ENCODE data around the gene RANBP3L. TPM values are rescaled to one million over a fixed set of nuclear protein-coding genes. Genes with fewer than 3 reads are reported as not detected.

Gene RANBP3L
- total and polyA plus RNA-seq, 5 experiments from 2014 or later = 0.06 TPM; not detected in 4

DNA sequence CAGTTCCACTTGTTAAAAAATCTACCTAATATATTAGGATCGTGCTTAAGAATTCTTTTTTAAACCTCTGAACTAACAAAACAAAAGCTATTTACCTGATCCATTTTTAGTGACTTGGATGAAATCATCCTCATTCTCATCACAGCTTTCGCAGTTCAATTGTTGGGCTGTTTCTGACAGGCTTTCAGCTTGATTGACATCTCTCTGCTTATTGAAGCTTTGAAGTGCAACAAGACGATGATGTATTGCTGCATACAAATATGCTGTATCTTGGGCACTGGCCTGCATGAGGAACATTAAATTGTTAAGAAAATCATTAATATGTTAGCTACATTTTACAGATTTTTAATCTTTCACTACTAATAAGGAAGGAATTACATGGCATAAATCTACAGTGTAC is 50.5 kb downstream of the RANBP3L start:
- no peak overlapping the region for H3K27ac Mint-ChIP-seq
- no peak for DNase-seq
- peaks cover 0 to 5% (median 0%) of the 10 kb centered on the region in 5 donors for H3K27me3 Mint-ChIP-seq
- POLR2A ChIA-PET = no interaction called here
- no peaks in the 10 kb centered on the region for H3K4me1 Mint-ChIP-seq
- ATAC-seq = no peak
- H3K36me3 Mint-ChIP-seq = no peaks in the 10 kb centered on the region
- H3K4me3 Mint-ChIP-seq = no peak overlapping the region
- H3K9me3 Mint-ChIP-seq = no peaks in the 10 kb centered on the region

DNA sequence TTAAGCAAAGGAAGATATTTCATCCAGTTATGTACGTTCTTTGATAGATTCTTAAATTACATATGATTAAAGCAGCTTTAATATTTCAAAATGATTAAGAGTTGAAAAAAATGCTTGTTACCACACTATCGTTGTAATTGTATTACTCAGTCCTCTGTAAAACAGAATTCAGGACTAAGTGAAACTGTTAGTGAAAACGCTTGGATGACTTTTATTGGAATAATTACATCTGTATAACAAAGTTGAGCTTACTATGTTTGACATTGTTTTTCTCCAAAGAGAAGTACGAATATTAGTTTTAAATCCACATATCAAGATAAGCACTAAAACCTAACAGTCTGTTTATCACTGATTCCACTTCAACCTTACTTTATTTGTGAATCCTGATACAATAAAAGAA is 51.3 kb downstream of the RANBP3L start:
- ATAC-seq = no peak
- Mint-ChIP-seq H3K36me3 (no peaks in the 10 kb centered on the region), H3K4me3 (no peak overlapping the region), H3K9me3 (no peaks in the 10 kb centered on the region), H3K4me1 (no peaks in the 10 kb centered on the region), H3K27me3 (peaks cover 0 to 5% (median 0%) of the 10 kb centered on the region in 5 donors), H3K27ac (no peak overlapping the region)
- POLR2A ChIA-PET = no interaction called here
- DNase-seq = no peak

DNA sequence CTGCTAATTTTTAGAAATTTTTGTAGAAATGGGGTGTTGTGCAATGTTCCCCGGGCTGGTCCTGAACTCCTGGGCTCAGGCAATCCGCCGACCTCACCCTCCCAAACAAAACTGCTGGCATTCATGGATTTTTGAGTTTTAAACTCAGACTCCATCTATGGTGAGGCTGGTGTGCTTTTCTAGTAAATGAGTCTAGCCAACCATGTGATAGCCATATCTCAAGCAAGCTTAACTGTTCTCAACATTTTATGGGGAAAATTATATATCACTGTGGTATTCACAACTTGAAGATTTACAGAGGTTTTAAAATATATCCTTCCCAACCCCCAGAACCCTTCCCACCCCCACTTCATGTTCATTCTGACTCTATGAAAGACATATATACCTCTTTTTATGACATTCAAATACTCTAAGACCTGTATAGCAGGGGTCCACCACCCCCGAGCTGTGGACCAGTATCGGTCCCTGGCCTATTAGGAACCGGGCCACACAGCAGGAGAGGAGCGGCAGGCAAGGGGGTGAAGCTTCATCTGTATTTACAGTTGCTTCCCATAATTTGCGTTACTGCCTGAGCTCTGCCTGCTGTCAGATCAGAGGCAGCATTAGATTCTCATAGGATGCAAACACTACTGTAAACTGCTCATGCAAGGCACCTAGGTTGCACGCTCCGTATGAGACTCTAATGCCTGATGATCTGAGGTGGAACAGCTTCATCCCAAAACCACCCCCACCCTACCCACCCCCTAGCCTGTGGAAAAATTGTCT is 55.5 kb downstream of the RANBP3L start:
- H3K4me3 Mint-ChIP-seq = no peak overlapping the region
- peaks cover 12 to 26% (median 19%) of the 10 kb centered on the region in 4 donors for H3K4me1 Mint-ChIP-seq
- no peaks in the 10 kb centered on the region for H3K36me3 Mint-ChIP-seq
- POLR2A ChIA-PET = no interaction called here
- DNase-seq (no peak), ATAC-seq (no peak)
- no peaks in the 10 kb centered on the region for H3K27me3 Mint-ChIP-seq
- no peaks in the 10 kb centered on the region for H3K9me3 Mint-ChIP-seq
- H3K27ac Mint-ChIP-seq = no peak overlapping the region

DNA sequence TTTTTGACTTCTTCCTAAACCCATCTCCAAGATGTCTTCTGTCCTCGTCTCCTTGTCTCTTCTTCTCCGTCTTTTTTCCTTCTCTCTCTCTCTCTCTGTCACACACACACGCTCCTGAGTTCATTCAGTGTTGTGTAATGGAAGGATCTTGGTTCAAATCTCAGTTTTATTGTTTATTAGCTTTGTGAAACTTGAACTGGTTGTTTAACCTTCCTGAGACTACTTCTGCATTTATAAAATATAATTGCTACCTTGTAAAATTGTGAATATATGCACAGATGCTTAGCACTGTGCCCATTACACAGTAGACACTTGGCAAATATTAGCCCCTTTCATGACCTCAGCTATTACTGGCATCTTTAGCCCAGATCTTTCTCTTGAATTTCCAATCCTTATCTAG is 57.6 kb downstream of the RANBP3L start:
- no peaks in the 10 kb centered on the region for H3K9me3 Mint-ChIP-seq
- H3K4me3 Mint-ChIP-seq = peak overlapping the region in 9 of 10 donors; percentile 10 to 94 (median 89)
- POLR2A ChIA-PET = no interaction called here
- DNase-seq (no peak), ATAC-seq (no peak)
- peaks cover 21 to 43% (median 35%) of the 10 kb centered on the region in 4 donors for H3K4me1 Mint-ChIP-seq
- H3K36me3 Mint-ChIP-seq = no peaks in the 10 kb centered on the region
- H3K27ac Mint-ChIP-seq = peak overlapping the region in 9 of 10 donors; percentile 1 to 97 (median 78)
- H3K27me3 Mint-ChIP-seq = no peaks in the 10 kb centered on the region

DNA sequence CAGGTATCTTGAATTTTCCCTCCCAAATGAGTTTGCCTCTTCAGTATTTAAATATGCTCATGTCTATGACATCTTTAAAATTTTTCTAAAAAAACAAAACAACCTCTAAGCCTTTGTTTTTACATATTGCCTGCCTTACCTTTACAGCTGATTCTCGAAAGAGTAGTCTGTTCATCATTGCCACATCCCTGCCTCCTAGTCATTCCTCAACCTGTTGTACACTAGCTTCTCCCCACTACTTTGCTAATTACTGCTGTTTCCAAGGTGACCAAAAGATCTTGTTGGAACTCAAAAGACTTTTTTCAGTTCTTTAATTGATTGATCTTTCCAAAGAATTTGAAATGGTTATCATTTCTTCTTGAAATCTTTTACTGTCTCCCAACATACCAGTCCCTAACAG is 58.0 kb downstream of the RANBP3L start:
- Mint-ChIP-seq H3K4me1 (peaks cover 24 to 48% (median 39%) of the 10 kb centered on the region in 4 donors), H3K9me3 (no peaks in the 10 kb centered on the region), H3K27ac (peak overlapping the region in 9 of 10 donors; percentile 1 to 97 (median 94)), H3K36me3 (no peaks in the 10 kb centered on the region), H3K4me3 (peak overlapping the region; percentile 20 to 95 (median 93)), H3K27me3 (no peaks in the 10 kb centered on the region)
- ATAC-seq (no peak), DNase-seq (no peak)
- POLR2A ChIA-PET = interaction anchor here (3.2 kb wide), 1 partner anchor 92 kb away, joined by 41 read pairs; the partner anchor contains the start of genes LMBRD2 and SKP2

DNA sequence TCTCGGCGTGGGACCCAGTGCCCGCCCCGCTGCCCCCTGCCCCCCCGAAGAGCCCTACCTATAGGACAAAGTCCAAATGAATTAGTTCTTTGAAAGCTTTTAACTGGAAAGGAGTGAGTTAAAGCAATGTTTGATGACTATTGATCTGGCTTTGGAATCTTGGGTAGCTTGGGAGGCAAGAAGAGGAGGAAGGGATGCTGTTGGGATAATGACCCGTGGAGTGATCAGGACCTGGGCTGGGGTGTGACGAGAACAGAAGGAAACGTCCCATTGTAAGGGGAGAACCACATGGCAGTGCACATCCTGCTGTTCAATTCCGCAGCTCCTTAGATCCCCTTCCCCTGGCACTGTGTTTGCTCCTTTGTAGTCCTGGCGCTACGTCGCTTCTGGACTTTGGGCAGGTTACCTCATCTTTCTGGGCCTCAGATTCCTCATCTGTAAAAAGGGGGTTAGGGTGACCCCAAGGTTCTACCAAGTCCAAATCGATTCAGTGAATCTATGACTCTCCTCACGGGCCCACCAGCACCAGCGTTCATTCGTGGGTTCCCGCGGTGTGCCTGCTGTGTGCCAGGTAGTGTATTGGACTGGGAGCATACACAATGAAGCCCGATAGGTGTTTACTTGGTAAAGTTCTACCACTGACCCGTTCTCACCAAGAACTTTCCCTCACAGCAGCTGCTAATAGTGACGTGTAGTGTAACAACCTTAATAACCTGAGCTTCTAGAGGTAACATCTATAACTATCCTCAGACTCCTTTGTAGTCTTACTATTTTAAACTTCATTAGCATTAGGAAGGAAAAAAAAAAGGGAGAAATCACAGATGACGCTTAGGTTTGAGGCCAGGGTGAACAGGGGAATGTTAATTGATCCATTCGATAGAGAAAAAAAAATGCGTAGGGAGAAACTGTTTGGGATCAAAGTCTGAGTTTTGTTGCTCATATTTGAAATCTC is 58.9 kb downstream of the RANBP3L start:
- H3K27ac Mint-ChIP-seq = peak overlapping the region; percentile 89 to 97 (median 96)
- no peak for ATAC-seq
- H3K4me3 Mint-ChIP-seq = peak overlapping the region; percentile 85 to 95 (median 93)
- no peaks in the 10 kb centered on the region for H3K36me3 Mint-ChIP-seq
- H3K27me3 Mint-ChIP-seq = no peaks in the 10 kb centered on the region
- peaks cover 24 to 49% (median 45%) of the 10 kb centered on the region in 4 donors for H3K4me1 Mint-ChIP-seq
- POLR2A ChIA-PET = interaction anchor here (1.0 to 3.2 kb wide), 8 partner anchors 25 to 1327 kb away, joined by 3 to 41 read pairs (median 7); partner anchors contain the start of genes BRIX1, DNAJC21, LMBRD2 and NIPBL
- DNase-seq = peak in 3 of 10 donors; percentile 9 to 26 (median 17)
- H3K9me3 Mint-ChIP-seq = no peaks in the 10 kb centered on the region

DNA sequence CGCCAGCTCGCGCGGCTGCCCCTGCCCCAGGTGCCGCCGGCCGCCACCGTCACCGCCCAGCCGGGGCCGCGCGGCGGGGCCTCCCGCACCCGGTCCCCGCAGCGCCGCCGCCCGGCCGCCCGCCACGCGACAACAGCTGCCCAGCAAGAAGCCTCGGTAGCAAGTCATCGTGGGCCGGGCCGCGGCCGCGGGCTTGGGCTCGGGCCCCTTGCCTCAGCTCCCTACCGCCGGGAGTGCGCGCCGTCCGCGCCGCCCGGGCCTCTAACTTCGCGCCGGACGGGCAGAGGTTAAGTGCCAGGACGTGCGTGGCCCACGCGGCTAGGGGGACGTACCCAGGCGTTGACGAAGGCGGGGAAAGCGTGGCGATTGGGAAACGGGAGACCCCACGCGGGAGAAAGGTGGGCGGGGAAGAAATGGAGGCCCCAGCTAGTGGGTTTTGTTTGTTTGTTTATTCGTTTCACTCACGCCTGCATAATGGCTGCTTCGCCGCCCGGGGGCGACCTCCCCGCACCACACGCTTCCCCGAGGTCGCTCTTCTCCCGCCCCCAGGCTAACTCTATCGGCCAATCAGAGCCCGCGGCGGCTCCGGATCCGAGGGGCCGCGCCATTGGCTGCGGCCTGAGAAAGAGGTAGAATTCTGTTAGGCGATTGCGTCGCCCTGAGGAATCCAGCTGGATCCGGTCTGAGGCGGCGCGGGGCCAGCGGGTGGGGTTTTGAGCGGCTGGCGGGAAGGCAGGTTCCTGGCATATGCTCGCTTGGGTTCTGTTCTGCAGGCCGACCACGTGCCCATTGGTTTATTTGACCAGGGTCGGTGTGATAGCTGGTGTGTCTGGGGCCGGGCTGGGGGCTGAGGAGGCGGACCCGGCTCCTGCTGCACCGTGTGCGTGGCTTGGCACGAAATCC is 59.8 kb downstream of the RANBP3L start, which contains the start of gene NADK2:
NADK2 (minus strand) TSS at position 295 of the 903 bp plus-strand sequence; CDS start at position 168, 127 bp downstream.
- peak; percentile 89 to 97 (median 94) for DNase-seq
- Mint-ChIP-seq H3K4me1 (peaks cover 24 to 55% (median 46%) of the 10 kb centered on the region in 4 donors), H3K4me3 (peak within 1 kb of the TSS; percentile 85 to 95 (median 93))

DNA sequence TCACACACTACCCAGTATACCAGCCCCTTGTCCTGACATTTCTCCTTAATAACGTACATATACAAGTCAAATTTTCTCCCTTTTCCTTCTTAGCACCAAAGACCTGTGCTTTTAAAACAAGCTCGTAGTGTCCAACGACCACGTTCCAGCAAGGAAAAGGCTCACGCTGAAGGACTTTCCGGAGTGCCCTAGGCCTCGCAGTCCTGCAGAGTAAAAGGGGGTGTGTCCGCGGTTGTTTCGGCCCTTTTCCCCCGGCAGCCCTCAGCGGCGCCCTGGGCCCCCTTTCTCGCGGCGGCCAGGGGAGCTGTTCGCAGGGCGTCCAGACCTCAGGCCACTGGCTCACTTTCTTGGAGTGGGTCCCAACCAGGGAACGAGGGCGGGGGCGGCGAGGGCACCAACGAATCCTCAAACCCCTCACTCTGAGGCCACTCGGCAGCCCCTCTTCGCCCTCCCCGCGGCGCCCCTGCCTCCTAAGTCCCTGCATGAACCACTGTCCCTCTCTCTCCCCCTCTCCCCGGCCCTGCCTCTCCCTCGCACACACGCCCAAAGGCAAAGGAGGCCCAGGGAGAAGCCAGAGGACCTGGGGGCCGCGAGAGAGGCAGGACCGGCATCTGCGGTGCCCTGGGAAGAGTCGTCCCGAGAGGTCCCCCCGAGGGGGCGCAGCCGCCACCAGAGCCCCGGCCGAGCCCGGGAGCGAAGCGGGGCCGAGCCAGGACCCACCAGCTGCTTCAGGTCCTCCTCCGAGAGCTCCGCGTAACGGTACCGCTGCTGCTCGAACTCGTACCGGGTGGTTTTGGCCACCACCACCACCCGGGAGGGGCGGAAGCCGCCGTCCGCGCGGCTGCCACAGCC is 60.7 kb downstream of the RANBP3L start:
- H3K4me1 Mint-ChIP-seq = peaks cover 28 to 62% (median 51%) of the 10 kb centered on the region in 4 donors
- no peaks in the 10 kb centered on the region for H3K36me3 Mint-ChIP-seq
- H3K9me3 Mint-ChIP-seq = no peaks in the 10 kb centered on the region

More for the DNA sequence above, 59.8 kb downstream of the RANBP3L start, which contains the start of gene NADK2:
- POLR2A ChIA-PET = interaction anchor here (0.6 to 3.2 kb wide), 12 partner anchors 14 to 1326 kb away, joined by 3 to 41 read pairs (median 4); partner anchors contain the start of genes BRIX1, DNAJC21, LMBRD2 and NIPBL
- Mint-ChIP-seq H3K36me3 (no peaks in the 10 kb centered on the region), H3K9me3 (no peaks in the 10 kb centered on the region), H3K27ac (peak within 1 kb of the TSS; percentile 90 to 97 (median 96)), H3K27me3 (no peaks in the 10 kb centered on the region)
- ATAC-seq = peak; percentile 84 to 87

DNA sequence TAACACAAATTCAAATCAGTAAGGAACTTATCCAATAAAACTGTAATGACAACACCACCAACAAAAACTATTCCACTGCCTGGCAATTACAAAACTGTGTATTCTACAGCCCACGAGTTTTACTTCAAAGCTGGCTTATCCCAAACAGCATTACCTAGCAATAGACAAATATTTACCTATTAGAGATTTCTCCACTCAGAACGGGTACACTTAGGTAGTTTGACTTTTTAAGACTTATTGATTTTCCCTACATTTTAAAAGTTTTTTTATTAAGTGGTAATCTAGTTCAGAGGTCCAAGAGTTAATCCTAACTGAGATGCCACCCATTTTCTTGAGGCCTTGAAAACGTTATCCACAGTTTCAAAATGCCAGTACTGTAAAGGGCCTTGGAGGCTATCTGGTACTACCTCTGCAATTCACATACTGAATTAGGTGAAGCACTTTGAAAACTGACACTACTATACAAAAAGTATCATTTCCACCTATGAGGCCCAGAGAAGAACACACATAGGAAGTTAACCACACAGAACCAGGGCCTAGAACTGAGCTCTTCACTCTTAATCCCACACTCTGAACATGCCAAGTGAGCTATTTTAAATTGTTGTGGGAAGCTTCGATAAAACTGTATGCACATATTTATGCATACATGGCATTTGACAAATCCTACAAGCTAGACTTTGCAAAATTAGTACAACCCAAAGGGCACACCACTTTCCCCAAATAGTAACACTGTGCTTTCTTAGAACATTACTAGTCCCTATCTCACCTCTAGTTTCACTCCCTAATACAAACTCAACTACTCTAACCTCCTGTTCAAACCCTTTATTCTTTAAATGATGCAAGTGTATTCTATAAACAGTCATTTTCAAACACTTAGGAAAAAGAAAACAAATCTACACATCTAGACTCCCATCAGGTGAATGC is 62.1 kb downstream of the RANBP3L start:
- POLR2A ChIA-PET = interaction anchor here (0.6 kb wide), 1 partner anchor 32 kb away, joined by 3 read pairs; no protein-coding TSS in a partner anchor
- Mint-ChIP-seq H3K27ac (peak overlapping the region; percentile 33 to 93 (median 86)), H3K4me1 (peaks cover 28 to 62% (median 52%) of the 10 kb centered on the region in 4 donors), H3K4me3 (peak overlapping the region; percentile 68 to 90 (median 86)), H3K9me3 (no peaks in the 10 kb centered on the region), H3K27me3 (no peaks in the 10 kb centered on the region), H3K36me3 (no peaks in the 10 kb centered on the region)
- DNase-seq (peak in 2 of 10 donors; percentile 19), ATAC-seq (no peak)

More for the DNA sequence above, 60.7 kb downstream of the RANBP3L start:
- Mint-ChIP-seq H3K4me3 (peak overlapping the region; percentile 68 to 90 (median 86)), H3K27ac (peak overlapping the region; percentile 33 to 93 (median 88)), H3K27me3 (no peaks in the 10 kb centered on the region)
- peak in 1 of 2 donors; percentile 4 for ATAC-seq
- DNase-seq = peak in 5 of 10 donors; percentile 4 to 40 (median 24)
- POLR2A ChIA-PET = interaction anchor here (0.6 to 3.2 kb wide), 11 partner anchors 13 to 1325 kb away, joined by 3 to 41 read pairs (median 4); partner anchors contain the start of genes BRIX1, DNAJC21, LMBRD2 and NIPBL

Data from naive thymus-derived CD8-positive, alpha-beta T cell (primary cell).